Inflammatory macrophage treated with lipopolysaccharide for 1 hour (primary cell): ENCODE measurements around the gene AFG1L.
"Not testable (repeated sequence)": the region's sequence is repeated elsewhere in the genome, so short reads cannot be mapped to it uniquely, and the experiment has no call there.

Source experiments
- DNase-seq, 2 donors: peaks; one replicate each; pipeline ENCODE4 v3.0.0-alpha.2; 2020 to 2022

AFG1L gene

DNA sequence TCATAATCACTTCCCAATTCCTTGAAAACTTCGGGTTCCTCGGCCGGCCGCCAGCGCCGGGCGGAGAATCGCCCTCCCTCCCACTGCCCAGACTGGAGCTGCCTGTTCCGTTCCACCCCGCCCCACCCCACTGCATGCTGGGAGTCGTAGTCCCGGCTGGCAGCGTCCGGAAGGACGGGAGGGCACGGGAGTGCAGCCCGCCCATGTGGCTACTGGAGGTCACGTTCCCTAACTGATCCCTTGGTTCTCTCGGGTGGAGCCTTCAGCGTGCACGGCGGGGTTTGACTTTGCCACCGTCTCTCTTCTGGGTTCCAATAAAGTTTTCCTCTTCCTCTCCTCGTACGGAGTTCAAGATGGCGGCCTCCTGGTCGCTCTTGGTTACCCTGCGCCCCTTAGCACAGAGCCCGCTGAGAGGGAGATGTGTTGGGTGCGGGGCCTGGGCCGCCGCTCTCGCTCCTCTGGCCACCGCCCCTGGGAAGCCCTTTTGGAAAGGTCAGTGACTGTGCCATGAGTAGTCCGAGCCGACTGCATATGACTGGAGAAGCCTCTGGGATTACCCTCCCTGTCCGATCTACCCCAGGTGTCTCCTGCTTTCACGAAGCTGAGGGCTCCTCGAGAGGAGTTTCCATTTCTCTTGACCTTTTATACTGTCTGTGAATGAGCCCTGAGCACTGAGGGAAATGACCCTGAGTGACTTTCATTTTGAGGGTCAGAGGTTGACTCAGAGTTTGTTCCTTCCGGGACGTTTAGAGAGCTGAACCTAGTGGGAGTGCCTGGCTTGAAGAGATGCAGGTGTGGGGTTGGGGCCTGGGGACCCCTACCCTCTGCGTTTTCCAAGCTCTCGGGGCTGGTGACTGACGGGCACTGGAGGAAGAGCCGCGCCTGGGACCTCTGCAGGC is at the start of gene AFG1L:
AFG1L (plus strand) TSS at position 328 of the 899 bp plus-strand sequence; CDS start at position 354, 26 bp downstream.
- DNase-seq: peak; percentile 85 to 88

DNA sequence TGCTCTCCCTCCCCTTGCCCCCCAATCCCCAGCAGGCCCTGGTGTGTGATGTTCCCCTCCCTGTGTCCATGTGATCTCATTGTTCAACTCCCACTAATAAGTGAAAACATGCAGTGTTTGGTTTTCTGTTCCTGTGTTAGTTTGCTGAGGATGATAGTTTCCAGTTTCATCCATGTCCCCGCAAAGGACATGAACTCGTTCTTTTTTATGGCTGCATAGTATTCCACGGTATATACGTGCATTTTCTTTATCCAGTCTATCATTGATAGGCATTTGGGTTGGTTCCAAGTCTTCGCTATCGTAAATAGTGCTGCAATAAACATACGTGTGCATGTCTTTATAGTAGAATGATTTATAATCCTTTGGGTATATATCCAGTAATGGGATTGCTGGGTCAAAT is 49.8 kb upstream of the AFG1L start:
- not testable (repeated sequence) for DNase-seq

DNA sequence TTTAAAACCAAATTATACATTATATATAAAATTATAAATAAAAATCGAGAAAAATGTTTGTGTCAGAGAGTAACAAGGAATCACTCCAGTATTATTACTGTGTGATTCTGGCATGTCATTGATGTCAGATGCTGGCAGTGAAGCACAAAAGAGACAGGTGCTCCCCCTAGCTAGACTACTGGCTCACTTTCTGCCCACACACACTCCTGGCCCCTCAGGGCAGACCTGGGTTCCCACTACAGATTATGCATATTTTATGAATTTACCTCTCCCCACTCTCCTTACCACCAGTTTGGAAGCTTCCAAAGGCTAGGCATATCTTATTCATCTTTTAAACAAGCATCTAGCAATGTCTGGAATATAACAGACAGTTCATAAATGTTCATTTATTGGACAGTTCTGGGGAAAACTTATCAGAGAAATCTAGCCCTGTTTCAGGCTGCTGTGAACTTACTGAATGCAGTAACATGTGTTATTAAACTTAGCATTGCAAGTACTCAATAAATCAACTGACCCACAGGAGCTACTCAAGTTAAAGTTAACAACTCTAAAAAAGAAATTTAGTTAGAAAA is 46.8 kb upstream of the AFG1L start:
- DNase-seq: no peak

DNA sequence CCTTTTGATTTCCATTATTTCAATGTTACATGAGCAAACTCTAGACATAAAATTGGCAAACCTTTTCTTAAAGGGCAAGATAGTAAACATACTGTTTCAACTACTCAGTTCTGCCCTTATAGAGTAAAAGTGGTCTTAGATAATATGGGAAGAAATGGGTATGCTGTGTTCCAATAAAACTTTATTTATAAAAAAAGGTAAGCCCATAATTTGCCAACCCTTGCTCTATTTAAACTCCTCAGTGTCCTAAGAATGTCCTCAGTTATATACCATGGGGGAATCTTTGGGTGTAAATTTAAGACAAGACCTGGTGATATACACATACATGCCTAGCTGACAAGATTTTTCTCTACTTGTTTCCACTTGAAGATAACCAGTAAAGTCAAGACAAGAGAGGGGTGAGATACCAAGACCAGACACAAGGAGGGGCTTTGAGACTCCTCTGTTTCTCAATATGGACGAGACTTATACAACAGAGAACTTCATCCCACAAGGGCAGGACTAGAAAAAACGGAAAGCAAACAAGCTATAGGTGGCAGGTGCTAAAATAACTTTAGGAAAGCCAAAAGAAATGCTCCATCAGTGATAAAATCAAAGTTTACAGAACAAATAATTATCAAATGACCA is 44.5 kb upstream of the AFG1L start:
- peak; percentile 10 to 28 for DNase-seq

DNA sequence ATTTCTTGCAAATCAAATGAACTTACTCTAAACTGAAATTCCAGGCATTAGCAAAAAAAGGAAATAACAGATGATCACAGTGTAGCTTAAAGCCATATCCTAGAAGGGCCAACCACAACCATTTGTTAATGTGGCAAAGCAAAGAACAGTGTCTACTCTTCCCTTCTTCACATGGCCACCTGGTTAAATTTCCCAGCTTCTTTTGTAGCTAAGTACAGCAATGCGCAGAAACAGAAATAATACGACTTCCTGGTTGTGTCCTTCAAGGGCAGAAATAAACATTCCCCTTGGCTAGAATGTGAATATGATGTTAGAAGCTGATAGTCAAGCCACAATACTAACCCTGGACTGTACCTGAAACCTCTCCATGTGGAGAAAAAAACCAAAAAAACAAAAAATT is 43.6 kb upstream of the AFG1L start:
- DNase-seq: no peak

DNA sequence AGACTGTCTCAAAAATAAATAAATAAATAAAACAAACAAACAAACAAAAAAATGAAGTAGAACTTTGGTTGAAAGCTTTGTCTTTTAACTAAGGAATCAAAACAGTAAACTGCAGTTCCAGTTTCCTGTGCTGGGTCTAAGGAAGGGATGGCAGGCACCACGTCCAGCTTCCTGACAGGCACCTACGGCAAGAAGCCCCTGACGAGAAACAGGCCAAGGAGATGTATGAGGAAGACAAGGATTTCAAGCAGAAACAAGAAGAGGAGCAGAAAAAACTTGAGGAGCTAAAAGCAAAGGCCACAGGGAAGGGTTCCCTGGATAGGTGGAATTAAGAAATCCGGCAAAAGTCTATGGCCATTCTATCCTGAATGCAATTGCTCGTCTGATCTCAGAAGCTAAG is 42.8 kb upstream of the AFG1L start:
- DNase-seq: no peak

DNA sequence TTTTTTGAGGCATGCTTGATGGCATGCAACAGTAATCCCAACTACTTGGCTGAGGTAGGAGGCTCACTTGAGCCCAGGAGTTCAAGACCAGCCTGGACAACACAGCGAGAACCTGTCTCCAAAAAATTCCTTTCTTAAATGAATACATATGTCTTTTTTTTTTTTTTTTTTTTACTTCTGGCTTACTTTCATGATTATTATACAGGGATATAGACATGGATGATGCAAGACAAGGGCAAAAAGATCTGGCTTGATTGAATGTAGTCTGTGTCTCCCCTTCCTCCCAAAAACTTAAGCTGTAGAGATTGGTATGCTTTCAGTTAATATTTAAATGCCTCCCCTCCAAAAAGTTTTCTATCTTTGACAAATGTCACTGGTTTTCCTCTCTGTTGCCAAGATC is 41.6 kb upstream of the AFG1L start:
- DNase-seq: no peak

DNA sequence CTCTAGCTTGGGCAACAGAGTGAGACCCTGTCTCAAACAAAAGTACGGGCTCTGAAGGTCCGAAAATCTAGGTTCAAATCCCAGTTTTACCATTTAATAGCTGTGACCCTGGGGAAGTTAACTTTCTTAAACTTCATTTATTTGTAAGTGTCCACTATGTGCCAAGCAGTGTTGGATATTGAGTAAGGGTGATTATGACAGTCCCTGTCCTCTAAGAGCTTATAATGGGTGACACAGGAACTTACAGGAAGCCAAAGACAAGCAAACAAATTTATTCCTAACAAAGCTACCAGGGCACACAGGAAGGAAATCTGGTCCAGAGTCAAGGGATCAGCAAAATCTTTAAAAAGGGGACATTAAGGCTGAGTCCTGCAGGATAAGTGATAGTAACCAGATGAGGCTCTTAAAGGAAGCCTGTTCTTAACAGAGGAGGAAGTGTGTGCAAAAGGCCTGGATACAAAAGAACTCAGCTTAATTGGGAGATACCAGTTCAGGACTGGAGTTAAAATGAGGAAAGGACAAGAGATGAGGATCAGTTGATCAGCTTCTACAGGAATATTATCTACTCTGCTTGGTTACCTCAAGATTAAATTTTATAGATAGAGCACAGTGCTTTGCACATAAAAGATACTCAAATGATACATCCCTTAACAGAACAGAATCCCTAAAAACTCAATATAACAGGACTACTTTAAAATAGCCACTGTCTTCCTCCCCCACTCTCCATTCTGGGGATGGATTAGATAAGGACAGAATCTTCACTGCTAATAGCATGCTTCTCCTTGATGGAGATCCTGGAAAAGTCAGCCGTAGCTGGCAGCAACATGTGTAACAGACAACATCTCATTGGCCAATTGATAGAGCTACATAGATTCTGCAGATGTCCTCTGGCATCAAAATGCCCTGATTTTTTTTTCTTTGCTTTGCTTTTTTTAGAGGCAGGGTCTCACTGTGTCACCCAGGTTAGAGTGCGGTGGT is 40.1 kb upstream of the AFG1L start:
- peak; percentile 66 to 77 for DNase-seq

DNA sequence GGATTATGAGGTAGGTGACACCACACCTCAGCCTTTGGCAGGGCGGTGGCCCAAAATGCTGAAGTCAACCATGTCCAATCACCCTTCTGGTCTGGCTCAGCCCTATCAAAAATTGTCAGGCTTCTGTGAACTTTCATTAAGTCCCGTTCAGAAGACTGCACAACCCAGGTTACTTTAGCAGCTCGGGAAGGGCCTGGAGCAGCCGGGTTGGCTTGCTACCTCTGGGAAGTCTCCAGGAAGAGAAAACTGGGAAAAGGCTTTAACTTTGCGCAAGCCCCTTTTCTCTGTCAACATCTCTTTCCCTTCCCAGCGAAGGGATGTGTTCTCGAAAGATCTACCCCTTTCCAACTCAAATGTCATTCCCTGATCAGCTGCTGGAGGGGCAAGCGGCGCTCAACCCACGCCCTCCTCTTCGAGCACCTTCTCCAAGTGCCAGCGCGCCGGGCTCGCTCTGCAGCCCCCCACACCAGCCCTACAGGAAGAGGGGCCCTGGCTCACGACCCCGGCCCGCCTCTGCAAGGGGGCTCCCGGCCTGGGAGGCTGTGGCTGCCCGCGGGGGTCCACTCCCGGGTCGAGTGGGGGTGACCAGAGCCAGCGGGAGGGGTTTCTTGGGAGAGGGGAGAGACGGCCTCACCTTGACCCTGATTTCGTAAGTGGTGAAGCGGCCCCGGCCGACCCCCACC is 34.6 kb upstream of the AFG1L start:
- peak; percentile 20 to 41 for DNase-seq

DNA sequence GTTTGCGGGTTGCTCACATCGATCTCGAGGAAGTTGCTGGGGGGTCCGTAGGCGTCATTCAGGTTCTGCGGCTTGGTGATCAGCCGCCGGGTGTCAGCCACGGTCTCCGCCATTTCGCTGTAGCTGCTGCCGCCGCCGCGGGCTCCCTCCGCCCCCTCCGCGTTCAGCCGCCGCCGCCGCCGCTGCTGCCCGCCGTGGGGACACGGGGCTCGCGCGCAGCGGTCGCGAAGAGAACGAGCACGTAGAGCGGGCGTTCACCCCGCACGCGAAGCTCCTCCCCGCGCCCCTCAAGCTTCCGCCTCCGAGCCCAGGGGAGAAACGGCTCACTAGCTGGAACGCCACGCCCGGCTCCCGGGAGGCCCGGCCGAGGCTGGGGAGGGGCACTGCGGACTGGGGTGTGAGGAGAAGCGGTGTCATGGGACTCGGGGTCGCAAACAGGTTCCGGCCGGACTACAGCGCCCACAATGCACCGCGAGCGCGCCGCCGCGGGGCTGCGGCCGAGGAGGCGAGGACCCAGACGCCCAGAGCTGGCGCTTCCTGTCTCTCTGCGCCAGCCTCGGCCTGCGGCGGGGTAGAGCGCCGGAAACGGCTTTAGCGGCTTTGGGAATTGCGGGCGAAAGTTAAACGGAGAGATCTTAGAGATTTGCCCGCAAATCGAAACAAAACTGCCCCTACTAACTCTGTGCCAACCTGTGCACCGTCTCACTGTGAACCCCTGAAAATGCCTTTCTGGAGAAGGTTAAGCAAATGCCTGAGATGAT is 33.9 kb upstream of the AFG1L start, which contains the start of gene SNX3:
SNX3 (minus strand) TSS at position 232 of the 761 bp plus-strand sequence; CDS start at position 113, 119 bp downstream.
- DNase-seq: peak; percentile 91 to 94

DNA sequence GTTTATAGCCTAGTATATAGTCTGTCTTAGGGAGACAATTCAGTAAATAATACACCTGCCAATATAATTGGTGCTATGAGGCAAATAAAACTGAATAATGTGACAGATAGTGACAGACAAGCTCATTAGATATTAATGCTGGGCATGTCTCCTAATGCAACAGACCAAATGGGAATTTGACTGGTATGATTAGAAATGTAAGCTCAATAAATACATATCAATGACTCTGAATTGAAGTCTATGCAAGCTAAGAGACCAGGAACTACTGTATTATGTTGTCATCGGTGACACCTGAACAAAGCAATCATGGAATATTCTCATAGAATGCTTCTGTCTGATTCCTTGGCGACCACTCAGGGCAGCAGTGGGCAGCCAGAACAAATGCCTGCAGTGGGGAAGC is 31.5 kb upstream of the AFG1L start:
- no peak for DNase-seq

DNA sequence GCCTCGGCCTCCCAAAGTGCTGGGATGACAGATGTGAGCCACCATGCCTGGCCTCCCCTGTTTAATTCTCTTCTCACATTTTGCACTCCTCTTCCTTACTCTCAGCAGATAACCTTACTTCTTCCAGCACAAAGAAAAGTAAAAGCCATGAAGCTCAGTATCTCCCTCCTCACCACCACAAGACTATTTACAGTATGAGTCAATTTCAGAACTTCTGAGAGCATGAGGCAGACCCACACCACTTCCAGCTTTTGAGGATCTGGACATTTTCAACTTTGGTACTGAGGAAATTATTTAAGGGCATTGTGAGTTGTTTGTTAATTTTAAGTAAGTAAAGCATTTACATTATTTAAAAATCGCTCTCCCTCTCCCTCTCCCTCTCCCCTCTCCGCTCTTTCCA is 26.0 kb upstream of the AFG1L start:
- DNase-seq: no peak

DNA sequence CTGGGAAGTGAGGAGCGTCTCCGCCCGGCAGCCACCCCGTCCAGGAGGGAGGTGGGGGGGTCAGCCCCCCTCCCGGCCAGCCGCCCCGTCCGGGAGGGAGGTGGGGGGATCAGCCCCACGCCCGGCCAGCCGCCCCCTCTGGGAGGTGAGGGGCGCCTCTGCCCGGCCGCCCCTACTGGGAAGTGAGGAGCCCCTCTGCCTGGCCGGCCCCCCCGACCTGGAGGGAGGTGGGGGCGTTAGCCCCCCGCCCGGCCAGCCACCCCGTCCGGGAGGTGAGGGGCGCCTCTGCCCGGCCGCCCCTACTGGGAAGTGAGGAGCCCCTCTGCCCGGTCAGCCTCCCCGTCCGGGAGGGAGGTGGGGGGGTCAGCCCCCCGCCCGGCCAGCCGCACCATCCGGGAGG is 24.9 kb upstream of the AFG1L start:
- not testable (repeated sequence) for DNase-seq

DNA sequence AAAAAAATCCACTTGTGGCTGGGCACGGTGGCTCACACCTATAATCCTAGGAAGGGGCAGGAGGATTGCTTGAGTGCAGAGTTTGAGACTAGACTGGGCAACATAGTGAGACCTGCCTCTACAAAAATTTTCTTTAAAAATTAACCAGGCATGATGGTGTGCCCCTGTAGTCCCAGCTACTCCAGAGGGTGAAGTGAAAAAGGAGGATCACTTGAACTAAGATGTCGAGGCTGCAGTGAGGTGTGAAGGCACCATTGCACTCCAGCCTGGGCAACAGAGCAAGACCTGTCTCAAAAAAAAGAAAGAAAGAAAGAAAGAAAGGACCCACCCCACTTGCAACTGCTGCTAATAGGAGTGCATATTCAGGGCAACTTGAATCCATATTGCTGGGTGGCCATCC is 20.3 kb upstream of the AFG1L start:
- no peak for DNase-seq

DNA sequence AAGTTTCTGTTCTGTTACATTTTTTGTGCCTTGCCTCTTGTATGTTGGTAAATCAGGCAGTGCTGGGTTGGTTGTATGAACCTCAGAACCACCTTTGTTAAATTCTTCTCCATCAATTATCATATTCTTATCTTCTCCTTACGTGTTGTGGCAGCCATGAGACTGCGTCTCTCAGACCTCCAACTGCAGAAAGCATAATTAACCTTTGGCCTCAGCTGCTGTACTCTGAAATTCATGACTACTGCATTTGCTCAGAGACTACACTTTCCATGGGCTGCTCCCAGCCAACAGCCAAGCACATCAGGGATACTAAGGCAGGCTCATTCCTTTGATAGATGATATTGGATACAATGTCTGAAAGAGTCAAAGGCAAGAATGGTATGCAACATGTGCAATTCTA is 18.9 kb upstream of the AFG1L start:
- no peak for DNase-seq

DNA sequence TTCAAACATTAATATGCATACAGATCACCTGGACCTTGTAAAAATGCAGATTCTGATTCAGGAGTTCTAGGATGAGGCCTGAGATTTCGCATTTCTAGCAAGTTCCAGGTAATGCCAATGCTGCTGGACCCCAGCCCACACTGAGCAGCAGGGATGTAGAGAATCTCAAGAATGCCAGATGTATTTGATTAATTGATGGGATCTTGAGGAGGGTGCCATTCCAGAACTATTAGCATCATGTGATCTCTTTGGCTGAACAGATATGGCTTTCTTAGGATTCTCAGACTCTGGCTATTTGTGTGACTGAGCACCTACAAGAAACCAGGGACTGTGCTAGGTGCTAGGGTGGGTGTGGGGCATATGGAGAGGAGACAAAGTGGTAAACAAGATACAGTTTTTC is 17.6 kb upstream of the AFG1L start:
- DNase-seq: no peak

DNA sequence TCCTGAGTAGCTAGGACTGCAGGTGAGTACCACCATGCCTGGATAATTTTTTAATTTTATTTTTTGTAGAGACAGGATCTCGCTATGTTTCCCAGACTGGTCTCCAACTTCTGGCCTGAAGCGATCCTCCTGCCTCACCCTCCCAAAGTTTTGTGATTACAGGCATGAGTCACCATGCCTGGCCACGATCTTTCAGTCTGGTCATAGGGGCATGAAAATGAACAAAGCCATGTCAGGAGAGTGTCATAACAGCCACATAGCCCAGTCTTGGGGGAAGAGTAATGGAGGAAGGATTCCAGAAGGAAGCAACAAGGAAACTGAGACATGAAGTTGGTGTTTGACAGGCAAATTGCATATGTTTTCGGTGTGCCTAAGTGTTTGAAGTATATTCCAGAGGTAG is 17.0 kb upstream of the AFG1L start:
- no peak for DNase-seq

DNA sequence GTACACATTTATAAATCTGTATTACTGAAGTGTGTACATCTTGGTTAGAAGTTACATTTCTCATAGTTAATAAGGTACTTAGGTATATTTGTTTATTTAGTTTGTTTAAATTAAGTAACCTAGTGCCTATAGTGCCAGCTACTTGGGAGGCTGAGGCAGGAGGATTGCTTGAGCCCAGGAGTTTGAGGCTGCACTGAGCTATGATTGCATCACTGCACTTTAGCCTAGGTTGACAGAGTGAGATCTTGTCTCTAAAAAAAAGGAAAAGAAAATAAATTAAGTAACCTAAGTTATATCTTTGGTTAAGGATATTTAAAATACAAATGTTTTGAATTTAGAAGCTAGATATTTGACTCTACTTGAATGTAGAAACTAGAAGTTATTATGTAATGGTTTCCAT is 9.5 kb upstream of the AFG1L start:
- DNase-seq: no peak

DNA sequence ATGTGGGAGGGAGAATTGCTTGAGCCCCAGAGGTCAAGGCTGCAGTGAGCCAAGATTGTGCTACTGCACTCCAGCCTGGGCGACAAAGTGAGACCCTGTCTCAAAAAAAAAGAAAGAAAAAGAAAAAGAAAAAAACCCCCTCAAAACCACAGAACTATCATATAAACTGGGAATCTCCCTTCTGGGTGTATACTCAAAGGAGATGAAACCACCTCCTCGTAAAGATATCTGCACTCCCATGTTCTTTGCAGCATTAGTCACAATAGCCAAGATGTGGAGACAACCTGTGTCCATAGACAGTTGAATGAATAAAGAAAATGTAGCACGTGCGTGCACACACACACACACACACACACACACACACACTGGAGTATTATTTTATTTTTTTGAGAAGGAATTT is 8.5 kb upstream of the AFG1L start:
- no peak for DNase-seq

DNA sequence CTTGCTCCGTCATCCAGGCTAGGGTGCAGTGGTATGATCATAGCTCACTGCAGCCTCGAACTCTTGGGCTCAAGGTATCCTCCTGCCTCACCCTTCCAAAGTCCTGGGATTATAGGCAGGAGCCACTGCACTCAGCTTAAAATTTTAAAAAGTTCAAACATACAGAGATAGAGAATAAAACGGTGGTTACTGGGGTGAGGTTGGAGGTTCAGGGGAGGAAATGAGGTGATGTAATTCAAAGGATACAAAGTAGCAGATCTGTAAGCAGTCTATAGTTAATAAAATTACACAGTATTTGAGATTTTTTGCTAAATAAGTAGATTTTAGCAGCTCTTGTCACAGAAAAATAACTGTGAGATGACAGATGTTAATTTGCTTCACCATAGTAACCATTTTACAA is 7.5 kb upstream of the AFG1L start:
- DNase-seq: no peak

DNA sequence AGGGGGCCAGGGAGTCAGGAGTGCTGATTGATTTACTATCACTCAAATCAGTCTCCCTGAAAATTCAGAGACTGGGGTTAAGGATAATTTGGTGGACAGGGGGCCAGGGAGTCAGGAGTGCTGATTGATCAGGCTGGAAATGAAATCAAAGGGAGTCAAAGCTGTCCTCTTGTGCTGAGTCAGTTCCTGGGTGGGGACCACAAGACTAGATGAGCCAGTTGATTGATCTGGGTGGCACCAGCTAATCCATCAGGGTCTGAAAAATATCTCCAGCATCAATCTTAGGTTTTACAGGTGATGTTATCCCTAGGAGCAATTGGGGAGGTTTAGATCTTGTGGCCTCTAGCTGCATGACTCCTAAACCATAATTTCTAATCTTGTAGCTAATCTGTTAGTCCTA is 6.1 kb upstream of the AFG1L start:
- no peak for DNase-seq
